PC-3 (cell line): Measurements from ENCODE around the gene LSP1. TPM values are rescaled to one million over a fixed set of nuclear protein-coding genes. Genes with fewer than 3 reads are reported as not detected.

Source experiments
- ATAC-seq: fragments of 200-7000 bp; cut with Tn5 transposase; 2 replicates; pipeline ENCODE4 v1.9.1; 2020; ENCODE audit warnings: mild to moderate bottlenecking, moderate library complexity
- BruUV-seq: library from RNA; stranded (reverse); fragments of 400-500 nt; replicated peaks from 2 replicates; lab custom pipeline; 2021; lab: Mats Ljungman, UMichigan
- CTCF ChIA-PET: fragments of 300-600 bp; sonication (Branson Sonifier 250); formaldehyde crosslinking; loops from one replicate; lab custom pipeline; 2022; ENCODE audit warnings: antibody characterized with exemption; lab: Charles Lee
- POLR2A ChIA-PET: fragments of 300-600 bp; sonication (Branson Sonifier 250); formaldehyde crosslinking; loops from one replicate; lab custom pipeline; 2022; ENCODE audit warnings: antibody characterized with exemption; ENCODE audit not compliant: unreplicated experiment; lab: Charles Lee
- DNase-seq: peaks from one replicate; pipeline ENCODE4 v3.0.0-alpha.2; 2015
- H2AFZ ChIP-seq: fragments of 300-600 bp; sonication (generic); 2 replicates; pipeline ENCODE4 v1.6.0; 2016; ENCODE audit warnings: antibody characterized with exemption, low read length
- H3F3A ChIP-seq: fragments of 300-600 bp; sonication (generic); one replicate; pipeline ENCODE4 v1.6.0; 2017; ENCODE audit warnings: antibody characterized with exemption, low read length, control low read depth, mild to moderate bottlenecking; ENCODE audit not compliant: unreplicated experiment
- H3K27ac ChIP-seq: fragments of 300-600 bp; sonication (generic); 2 replicates; pipeline ENCODE4 v1.5.1; 2016; ENCODE audit warnings: mild to moderate bottlenecking, low read length
- H3K27me3 ChIP-seq: fragments of 300-600 bp; sonication (generic); 2 replicates; pipeline ENCODE4 v1.6.1; 2016; ENCODE audit warnings: low read length, mixed read lengths
- H3K36me3 ChIP-seq: fragments of 300-600 bp; sonication (generic); 2 replicates; pipeline ENCODE4 v1.6.1; 2016; ENCODE audit warnings: low read depth, mixed run types, low read length, mixed read lengths
- H3K4me1 ChIP-seq: fragments of 300-600 bp; sonication (generic); 2 replicates; pipeline ENCODE4 v1.5.1; 2016; ENCODE audit warnings: low read length; ENCODE audit not compliant: insufficient read depth
- H3K4me2 ChIP-seq: fragments of 300-600 bp; sonication (generic); 2 replicates; pipeline ENCODE4 v1.6.0; 2016; ENCODE audit warnings: low read length
- H3K4me3 ChIP-seq: fragments of 300-600 bp; sonication (generic); 2 replicates; pipeline ENCODE4 v1.5.1; 2016; ENCODE audit warnings: mild to moderate bottlenecking, low read length, mixed read lengths
- H3K79me2 ChIP-seq: fragments of 300-600 bp; sonication (generic); 2 replicates; pipeline ENCODE4 v1.6.1; 2017; ENCODE audit warnings: low read length, mixed read lengths
- H3K9ac ChIP-seq: fragments of 300-600 bp; sonication (generic); 2 replicates; pipeline ENCODE4 v1.6.0; 2016; ENCODE audit warnings: mild to moderate bottlenecking, low read length
- H3K9me2 ChIP-seq: fragments of 300-600 bp; sonication (generic); replicated peaks from 2 replicates; pipeline ENCODE4 v1.6.1; 2016; ENCODE audit warnings: mixed run types, low read length, mixed read lengths
- H3K9me3 ChIP-seq: fragments of 300-600 bp; sonication (generic); 2 replicates; pipeline ENCODE4 v1.6.1; 2016; ENCODE audit warnings: low read length, mixed read lengths
- H4K20me1 ChIP-seq: fragments of 300-600 bp; sonication (generic); 2 replicates; pipeline ENCODE4 v1.6.1; 2016; ENCODE audit warnings: low read length, mixed read lengths
- CTCF ChIP-seq: fragments of 300-600 bp; sonication (generic); conservative IDR thresholded peaks from 2 replicates; pipeline ENCODE4 v1.5.1; 2017; ENCODE audit warnings: antibody characterized with exemption, low read depth, mild to moderate bottlenecking, low read length
- EZH2 ChIP-seq: fragments of 300-600 bp; sonication (generic); IDR thresholded peaks from one replicate; pipeline ENCODE4 v1.6.1; 2017; ENCODE audit warnings: antibody characterized with exemption, mild to moderate bottlenecking, low read length; ENCODE audit not compliant: unreplicated experiment
- EZH2phosphoT487 ChIP-seq: fragments of 300-600 bp; sonication (generic); IDR thresholded peaks from 2 replicates; pipeline ENCODE4 v1.6.1; 2018; ENCODE audit warnings: mild to moderate bottlenecking, antibody characterized with exemption, low read length, borderline replicate concordance
- intact Hi-C: fragments of 100-400 bp; cut with micrococcal nuclease; formaldehyde crosslinking; loops from 2 replicates; pipeline ENCODE4 v1.9.0; 2023
- total RNA-seq: library from RNA; depleted of rRNA; stranded (reverse); fragments of >200 nt; gene quantifications from 2 replicates; pipeline ENCODE4 v1.2.3, GENCODE V29; 2014

LSP1 gene
- total RNA-seq, 1 experiment from 2014 or later = not detected

DNA sequence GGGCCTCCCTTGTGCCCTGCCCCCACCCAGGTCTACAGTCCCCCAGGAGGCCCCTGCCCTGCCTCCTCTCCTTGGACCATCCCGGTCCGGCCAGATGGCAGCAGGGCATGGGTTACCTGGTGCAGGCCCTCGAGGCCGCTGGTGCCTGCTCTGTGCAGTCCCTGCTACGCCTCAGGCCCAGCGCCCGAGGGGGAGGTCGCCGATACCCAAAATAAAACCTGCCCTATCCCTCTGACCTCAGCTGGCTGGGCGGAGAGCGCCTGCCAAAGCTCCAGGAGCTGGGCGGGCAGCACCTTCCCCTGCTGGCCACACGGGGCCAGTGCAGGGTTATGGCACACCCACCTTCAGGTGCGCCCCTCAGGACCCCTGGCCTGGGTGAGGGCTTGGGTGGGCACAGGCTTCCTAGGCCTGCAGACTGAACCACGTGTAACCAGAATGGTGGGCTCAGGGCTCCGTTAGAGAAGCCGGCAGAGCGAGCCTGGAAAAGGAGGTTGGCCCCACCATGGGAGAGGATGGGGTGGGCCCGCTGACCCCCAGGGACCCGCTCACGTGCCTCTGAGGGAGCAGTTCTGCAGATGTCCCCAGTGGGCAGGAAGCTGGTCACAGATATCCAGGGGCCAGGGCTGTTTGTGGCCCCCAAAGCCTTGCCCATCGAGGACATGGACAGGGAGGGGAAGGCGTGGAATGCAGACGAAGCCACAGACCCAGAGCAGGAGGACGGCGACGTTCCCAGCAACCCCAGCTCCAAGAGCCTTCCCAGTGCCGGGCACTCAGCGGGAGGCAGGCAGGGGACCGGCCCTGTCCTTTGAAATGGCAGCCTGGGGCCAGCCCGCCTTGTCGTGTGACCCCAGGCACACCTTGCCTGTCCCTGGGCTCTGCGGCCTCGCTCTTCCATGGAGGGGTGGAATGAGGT is 64.9 kb downstream of the LSP1 start:
- intact Hi-C loops = no loop called here
- Histone ChIP-seq H3K9me2 (no peaks in the 10 kb centered on the region), H3K27ac (no peak overlapping the region), H3K9ac (no peak overlapping the region), H3K4me1 (no peaks in the 10 kb centered on the region), H3K36me3 (no peaks in the 10 kb centered on the region), H3F3A (no peaks in the 10 kb centered on the region), H3K79me2 (no peaks in the 10 kb centered on the region), H3K4me2 (no peak overlapping the region), H3K4me3 (no peak overlapping the region), H3K27me3 (no peaks in the 10 kb centered on the region), H2AFZ (no peak overlapping the region), H3K9me3 (no peaks in the 10 kb centered on the region), H4K20me1 (no peaks in the 10 kb centered on the region)
- no peak for DNase-seq
- no TSS peak for BruUV-seq
- 0 out of 2 replicates have a peak, but pooled peaks have one; percentile 29 for ATAC-seq
- ChIA-PET POLR2A (no interaction called here), CTCF (interaction anchor here (0.6 kb wide), 1 partner anchor 224 kb away, joined by 4 read pairs; no protein-coding TSS in a partner anchor)
- TF ChIP-seq EZH2 (no peak), EZH2phosphoT487 (no peak), CTCF (peak; percentile 55)

GRCh38 chr11:1918436-1919315 is 65.8 kb downstream of the LSP1 start:
- H3K36me3 ChIP-seq = no peaks in the 10 kb centered on the region
- no peaks in the 10 kb centered on the region for H3K4me1 ChIP-seq
- no peak overlapping the region for H3K27ac ChIP-seq
- DNase-seq (no peak), ATAC-seq (peak; percentile 25; the same call in 1 of the 2 replicates)
- intact Hi-C loops = no loop called here
- H3K9ac ChIP-seq = no peak overlapping the region
- no peaks in the 10 kb centered on the region for H4K20me1 ChIP-seq
- H3K4me3 ChIP-seq = no peak overlapping the region
- H3F3A ChIP-seq = no peaks in the 10 kb centered on the region
- H3K27me3 ChIP-seq = no peaks in the 10 kb centered on the region
- no TSS peak for BruUV-seq
- ChIA-PET POLR2A (no interaction called here), CTCF (no interaction called here)
- no peak overlapping the region for H2AFZ ChIP-seq
- H3K9me3 ChIP-seq = no peaks in the 10 kb centered on the region
- H3K4me2 ChIP-seq = no peak overlapping the region
- no peaks in the 10 kb centered on the region for H3K79me2 ChIP-seq
- no peaks in the 10 kb centered on the region for H3K9me2 ChIP-seq
- TF ChIP-seq CTCF (no peak), EZH2 (no peak), EZH2phosphoT487 (no peak)
